GM12891 (cell line): ENCODE measurements around the gene KCNJ8.

Experiments used
- POLR2A ChIP-seq: IDR thresholded peaks from 2 replicates; pipeline ENCODE4 v1.6.1; 2011; ENCODE audit warnings: low read depth, low read length, control low read depth
- POLR2AphosphoS5 ChIP-seq: IDR thresholded peaks from 2 replicates; pipeline ENCODE4 v1.6.1; 2011; ENCODE audit warnings: low read depth, low read length, control low read depth
- POU2F2 ChIP-seq: IDR thresholded peaks from 2 replicates; pipeline ENCODE4 v1.6.1; 2011; ENCODE audit warnings: low read depth, mild to moderate bottlenecking, control low read depth, low read length, moderate library complexity
- SPI1 ChIP-seq: IDR thresholded peaks from 2 replicates; pipeline ENCODE4 v1.6.1; 2011; ENCODE audit warnings: low read depth, low read length, control low read depth
- TAF1 ChIP-seq: IDR thresholded peaks from 2 replicates; pipeline ENCODE4 v1.6.1; 2011; ENCODE audit warnings: low read depth, low read length, control low read depth

GRCh38 chr12:21806255-21806654 is 31.7 kb upstream of the KCNJ8 start:
- TF ChIP-seq TAF1 (no peak), POLR2A (no peak), POLR2AphosphoS5 (no peak), SPI1 (no peak), POU2F2 (no peak)
